CD4-positive, alpha-beta T cell (primary cell): Measurements from ENCODE around the gene BTBD2. TPM values are rescaled to one million over a fixed set of nuclear protein-coding genes. Genes with fewer than 3 reads are reported as not detected.

ENCODE experiments used
- ATAC-seq: fragments of 200-7000 bp; cut with Tn5 transposase; one replicate; pipeline ENCODE4 v1.10.0; 2022; ENCODE audit warnings: mild to moderate bottlenecking; ENCODE audit not compliant: poor library complexity
- CTCF ChIA-PET: fragments of 350-600 bp; sonication (Branson Sonifier 250); formaldehyde crosslinking; loops from one replicate; lab custom pipeline; 2021; ENCODE audit warnings: antibody characterized with exemption, inconsistent platforms; lab: Charles Lee
- POLR2A ChIA-PET: fragments of 350-600 bp; sonication (Branson Sonifier 250); formaldehyde crosslinking; loops from one replicate; lab custom pipeline; 2021; ENCODE audit warnings: antibody characterized with exemption, inconsistent platforms; lab: Charles Lee
- DNase-seq, 14 experiments: peaks; one replicate each; pipeline ENCODE4 v3.0.0-alpha.2; 2013 to 2020; ENCODE audit warnings: mixed read lengths in 2 of 14
- H3K27ac ChIP-seq, 2 donors: one replicate each; pipeline versions ENCODE4 v1.5.1 to v1.7.0; 2013; ENCODE audit warnings: low read length in 2 of 2, low read depth in 1 of 2, mild to moderate bottlenecking in 1 of 2
- H3K27me3 ChIP-seq, 2 experiments: 1 replicate in 1 of 2; 2 replicates in 1 of 2; pipeline versions ENCODE4 v1.6.1 to v1.7.0; 2013; ENCODE audit warnings: low read length in 2 of 2, control low read depth in 1 of 2, mild to moderate bottlenecking in 1 of 2, moderate library complexity in 1 of 2; ENCODE audit not compliant: insufficient read depth in 2 of 2, control insufficient read depth in 1 of 2
- H3K36me3 ChIP-seq: one replicate; pipeline ENCODE4 v1.6.1; 2013; ENCODE audit warnings: low read length, control low read depth; ENCODE audit not compliant: insufficient read depth
- H3K4me1 ChIP-seq: one replicate; pipeline ENCODE4 v1.6.1; 2013; ENCODE audit warnings: low read length, control low read depth; ENCODE audit not compliant: insufficient read depth
- H3K4me3 ChIP-seq: one replicate; pipeline ENCODE4 v1.5.1; 2013; ENCODE audit warnings: mild to moderate bottlenecking, low read length, moderate library complexity
- H3K9me3 ChIP-seq, 2 experiments: 1 replicate in 1 of 2; 2 replicates in 1 of 2; pipeline versions ENCODE4 v1.6.1 to v1.7.0; 2013; ENCODE audit warnings: low read length in 2 of 2, mild to moderate bottlenecking in 2 of 2, control low read depth in 1 of 2, moderate library complexity in 1 of 2; ENCODE audit not compliant: control insufficient read depth in 1 of 2, insufficient read depth in 1 of 2
- H3K27ac Mint-ChIP-seq: one replicate; pipeline ENCODE4 v1.8.0; 2020; ENCODE audit warnings: mixed read lengths
- H3K27me3 Mint-ChIP-seq: one replicate; pipeline ENCODE4 v1.8.0; 2021; ENCODE audit warnings: mixed read lengths
- H3K36me3 Mint-ChIP-seq: one replicate; pipeline ENCODE4 v1.8.0; 2021; ENCODE audit warnings: low read depth, mixed read lengths
- H3K4me1 Mint-ChIP-seq: one replicate; pipeline ENCODE4 v1.8.0; 2021; ENCODE audit warnings: low read depth, mixed read lengths
- H3K4me3 Mint-ChIP-seq: one replicate; pipeline ENCODE4 v1.8.0; 2020; ENCODE audit warnings: mild to moderate bottlenecking, mixed read lengths
- H3K9me3 Mint-ChIP-seq: one replicate; pipeline ENCODE4 v1.8.0; 2020; ENCODE audit warnings: mixed read lengths
- CTCF ChIP-seq: fragments of 200-600 bp; IDR thresholded peaks from one replicate; pipeline ENCODE4 v1.8.0; 2022; ENCODE audit warnings: antibody characterized with exemption, mild to moderate bottlenecking
- intact Hi-C, 2 experiments: fragments of 100-400 bp; cut with DNase I in 1 of 2; cut with micrococcal nuclease in 1 of 2; formaldehyde crosslinking; loops; one replicate each; pipeline versions ENCODE4 v1.15.1 to v1.9.0; 2023 to 2025; cut with DNase I, micrococcal nuclease
- total RNA-seq, 174 experiments: library from RNA in 2 of 174; stranded (reverse) in 2 of 174; gene quantifications; one replicate each; pipeline ENCODE4 v1.2.3 and lab custom pipeline; 2021 to 2026

BTBD2 gene
- total RNA-seq, 2 experiments from 2014 or later: 44.4 to 44.9 TPM

GRCh38 chr19:2027361-2027760, 11.8 kb upstream of the BTBD2 start:
- Histone ChIP-seq H3K4me3 (no peak overlapping the region), H3K4me1 (peaks cover 11% of the 10 kb centered on the region), H3K9me3 (peaks cover 0 to 5% of the 10 kb centered on the region in 2 experiments), H3K36me3 (no peaks in the 10 kb centered on the region), H3K27me3 (no peaks in the 10 kb centered on the region), H3K27ac (no peak overlapping the region)
- Mint-ChIP-seq H3K27ac (no peak overlapping the region), H3K4me1 (peaks cover 15% of the 10 kb centered on the region), H3K9me3 (no peaks in the 10 kb centered on the region), H3K36me3 (no peaks in the 10 kb centered on the region), H3K27me3 (no peaks in the 10 kb centered on the region), H3K4me3 (no peak overlapping the region)
- ATAC-seq (no peak), DNase-seq (no peak)
- intact Hi-C loops: no loop called here
- TF ChIP-seq CTCF: no peak
- ChIA-PET CTCF (no interaction called here), POLR2A (no interaction called here)

- TF ChIP-seq CTCF: no peak
- intact Hi-C loops: no loop called here
- DNase-seq (no peak), ATAC-seq (no peak)
- no peaks in the 10 kb centered on the region for H3K27me3 ChIP-seq
- Mint-ChIP-seq H3K9me3 (no peaks in the 10 kb centered on the region), H3K36me3 (no peaks in the 10 kb centered on the region), H3K27me3 (no peaks in the 10 kb centered on the region), H3K4me1 (peaks cover 9% of the 10 kb centered on the region), H3K4me3 (no peak overlapping the region), H3K27ac (no peak overlapping the region)
- POLR2A ChIA-PET: no interaction called here
- peaks cover 5% of the 10 kb centered on the region for H3K4me1 ChIP-seq
- peaks cover 0 to 5% of the 10 kb centered on the region in 2 experiments for H3K9me3 ChIP-seq
- no peaks in the 10 kb centered on the region for H3K36me3 ChIP-seq
- H3K27ac ChIP-seq: no peak overlapping the region
- no peak overlapping the region for H3K4me3 ChIP-seq
- CTCF ChIA-PET: no interaction called here
These were observed 11.3 kb upstream of the BTBD2 start for GRCh38 chr19:2026770-2027169.

- H3K9me3 ChIP-seq: peaks cover 0 to 5% of the 10 kb centered on the region in 2 experiments
- peaks cover 8% of the 10 kb centered on the region for H3K4me1 ChIP-seq
- no peaks in the 10 kb centered on the region for H3K9me3 Mint-ChIP-seq
- no peaks in the 10 kb centered on the region for H3K27me3 ChIP-seq
- no peak overlapping the region for H3K4me3 Mint-ChIP-seq
- H3K4me1 Mint-ChIP-seq: peaks cover 8% of the 10 kb centered on the region
- no peaks in the 10 kb centered on the region for H3K36me3 ChIP-seq
- H3K36me3 Mint-ChIP-seq: no peaks in the 10 kb centered on the region
- CTCF ChIA-PET: no interaction called here
- DNase-seq: no peak
- H3K27me3 Mint-ChIP-seq: no peaks in the 10 kb centered on the region
- no peak overlapping the region for H3K27ac Mint-ChIP-seq
- no peak overlapping the region for H3K4me3 ChIP-seq
- no peak for TF ChIP-seq CTCF
- H3K27ac ChIP-seq: no peak overlapping the region
- POLR2A ChIA-PET: no interaction called here
- intact Hi-C loops: no loop called here
- no peak for ATAC-seq
These were observed 6.8 kb upstream of the BTBD2 start for GRCh38 chr19:2022289-2022688.
